Measurements from ENCODE around the gene SLX1A.
"Not testable (repeated sequence)": the region's sequence is repeated elsewhere in the genome, so short reads cannot be mapped to it uniquely, and the experiment has no call there.

Gene SLX1A

DNA sequence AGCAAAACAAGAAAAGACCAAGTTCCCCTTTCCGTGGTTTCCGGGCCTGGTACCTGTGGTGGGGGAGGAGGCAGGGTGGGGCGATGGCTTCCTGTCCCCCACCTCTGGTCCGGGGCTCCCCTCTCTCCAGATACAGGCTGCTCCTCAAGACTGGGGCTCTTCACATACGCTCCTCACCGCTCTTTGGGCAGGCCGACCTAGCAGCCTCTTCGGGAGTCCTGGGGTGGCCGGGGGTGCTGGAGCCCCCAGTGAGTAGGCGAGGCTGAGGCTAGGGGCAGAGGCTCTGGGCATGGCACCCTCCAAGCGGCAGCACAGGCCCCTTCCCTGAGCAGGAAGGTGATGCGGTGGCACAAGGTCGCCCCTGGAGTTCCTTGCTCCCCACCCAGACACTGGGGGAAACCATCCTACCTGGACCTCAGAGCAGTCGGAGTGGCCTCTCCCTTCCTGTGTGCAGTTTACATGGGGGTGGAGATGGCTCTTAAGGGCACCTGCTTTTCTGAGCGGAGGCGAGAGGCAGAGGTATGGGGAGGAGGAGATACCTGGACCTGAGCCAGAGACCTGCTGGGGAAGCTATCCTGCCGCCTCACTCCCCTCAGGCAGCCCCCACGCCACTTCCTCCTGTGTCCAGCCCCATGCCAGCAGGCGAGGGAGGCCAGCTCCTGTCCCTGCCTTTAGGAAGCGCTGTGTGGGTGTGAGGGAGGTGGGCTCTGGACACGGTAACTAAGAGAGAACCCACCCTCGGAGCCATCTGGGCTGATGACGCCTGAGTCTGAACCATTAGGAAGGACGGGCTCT, 9.4 kb upstream of the SLX1A start:
- no peak for DNase-seq (ENCODE audit: low spot score)

DNA sequence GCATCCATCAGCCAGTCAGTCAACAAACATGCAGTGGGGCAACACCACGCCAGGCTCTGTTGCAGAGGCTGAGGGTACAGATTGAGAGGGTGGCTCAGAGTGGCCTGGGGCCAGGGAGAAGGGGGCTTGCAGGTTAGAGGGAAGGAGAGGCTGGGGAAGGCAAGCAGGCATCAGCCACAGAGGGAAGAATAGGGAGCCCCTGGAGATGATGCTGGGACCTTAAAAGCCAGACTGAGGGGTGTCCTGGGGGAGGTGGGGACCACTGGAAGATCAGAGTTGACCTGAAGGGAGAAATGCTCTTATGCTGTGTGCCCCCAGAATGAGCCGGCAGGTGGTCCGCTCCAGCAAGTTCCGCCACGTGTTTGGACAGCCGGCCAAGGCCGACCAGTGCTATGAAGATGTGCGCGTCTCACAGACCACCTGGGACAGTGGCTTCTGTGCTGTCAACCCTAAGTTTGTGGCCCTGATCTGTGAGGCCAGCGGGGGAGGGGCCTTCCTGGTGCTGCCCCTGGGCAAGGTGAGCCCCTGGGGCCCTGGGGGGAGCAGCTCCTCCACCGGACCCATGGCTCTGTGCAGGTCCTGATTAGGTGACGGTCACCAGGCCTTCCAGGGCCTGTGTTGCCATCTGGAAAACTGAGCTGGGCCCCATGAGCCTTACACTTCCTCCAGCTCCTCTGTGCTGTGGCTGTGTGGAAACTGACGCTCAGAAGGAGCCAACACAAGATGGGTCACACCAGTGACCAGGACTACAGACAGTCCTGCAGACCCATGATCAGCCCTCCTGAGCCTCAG, 8.6 kb upstream of the SLX1A start:
- DNase-seq (ENCODE audit: low spot score): no peak

DNA sequence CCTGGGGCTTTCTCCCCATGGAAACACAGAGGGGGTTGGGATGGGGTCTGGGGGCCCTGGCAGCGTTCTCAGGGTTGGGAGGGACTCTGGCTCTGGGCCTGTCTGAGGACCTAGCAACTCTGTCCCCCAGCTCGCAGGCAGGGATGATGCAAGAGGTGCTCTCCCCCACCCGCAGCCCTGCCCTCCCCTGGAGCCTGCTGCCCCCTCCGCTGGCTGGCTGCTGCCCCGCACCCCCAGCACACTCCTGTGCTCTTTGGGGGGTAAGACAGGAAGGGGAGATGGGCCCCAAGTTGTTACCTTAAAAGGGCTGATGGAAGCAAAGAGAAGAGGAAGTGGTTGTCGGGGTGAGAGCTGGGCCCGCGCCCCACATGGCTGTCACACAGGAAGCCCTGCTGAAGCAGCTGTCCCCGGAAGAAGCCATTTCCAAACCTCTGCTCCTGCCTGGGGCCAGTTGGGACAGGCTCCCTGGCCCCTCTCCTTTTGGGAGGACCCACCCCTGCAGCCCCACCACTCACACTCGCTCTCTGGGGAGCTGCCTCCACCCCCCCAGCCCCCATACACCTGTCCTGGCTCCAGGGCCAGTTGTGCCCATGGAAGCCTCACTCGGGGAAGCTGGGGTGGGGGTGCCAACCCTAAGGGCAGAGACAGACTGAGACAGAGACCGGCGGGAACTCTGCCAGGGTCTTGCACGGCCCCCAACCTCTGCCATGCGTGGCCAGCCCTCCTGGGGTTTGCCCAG, 7.8 kb upstream of the SLX1A start:
- no peak for DNase-seq (ENCODE audit: low spot score)

DNA sequence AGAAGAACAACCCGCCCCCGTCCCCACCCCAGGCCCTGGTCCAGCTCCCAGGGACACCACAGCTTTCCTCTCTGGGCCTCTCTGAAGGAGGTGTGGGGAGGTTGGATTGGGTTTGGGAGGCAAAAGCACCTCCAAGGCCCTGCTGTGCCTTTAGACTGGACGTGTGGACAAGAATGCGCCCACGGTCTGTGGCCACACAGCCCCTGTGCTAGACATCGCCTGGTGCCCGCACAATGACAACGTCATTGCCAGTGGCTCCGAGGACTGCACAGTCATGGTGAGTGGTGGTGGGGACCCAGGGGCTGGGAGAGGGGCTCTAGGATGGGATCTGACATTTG, 7.3 kb upstream of the SLX1A start:
- no peak for DNase-seq (ENCODE audit: low spot score)

DNA sequence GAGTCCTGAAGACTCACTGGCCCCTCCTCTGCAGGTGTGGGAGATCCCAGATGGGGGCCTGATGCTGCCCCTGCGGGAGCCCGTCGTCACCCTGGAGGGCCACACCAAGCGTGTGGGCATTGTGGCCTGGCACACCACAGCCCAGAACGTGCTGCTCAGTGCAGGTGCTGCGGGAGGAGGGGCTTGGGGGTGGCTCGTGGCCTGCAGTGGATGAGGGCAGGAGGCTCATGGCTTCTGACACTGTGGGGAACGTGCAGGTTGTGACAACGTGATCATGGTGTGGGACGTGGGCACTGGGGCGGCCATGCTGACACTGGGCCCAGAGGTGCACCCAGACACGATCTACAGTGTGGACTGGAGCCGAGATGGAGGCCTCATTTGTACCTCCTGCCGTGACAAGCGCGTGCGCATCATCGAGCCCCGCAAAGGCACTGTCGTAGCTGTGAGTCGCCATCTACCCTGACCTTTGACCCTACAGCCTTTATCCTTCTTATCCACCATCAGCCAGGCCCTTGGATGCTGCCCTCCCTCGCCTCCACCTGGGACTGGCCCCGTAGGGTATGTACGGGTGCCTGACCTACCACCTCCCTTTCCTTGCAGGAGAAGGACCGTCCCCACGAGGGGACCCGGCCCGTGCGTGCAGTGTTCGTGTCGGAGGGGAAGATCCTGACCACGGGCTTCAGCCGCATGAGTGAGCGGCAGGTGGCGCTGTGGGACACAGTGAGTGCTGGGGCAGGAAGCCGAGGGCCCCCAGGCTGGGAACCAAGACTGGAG, 6.7 kb upstream of the SLX1A start:
- peak; percentile 24 for DNase-seq (ENCODE audit: low spot score)

DNA sequence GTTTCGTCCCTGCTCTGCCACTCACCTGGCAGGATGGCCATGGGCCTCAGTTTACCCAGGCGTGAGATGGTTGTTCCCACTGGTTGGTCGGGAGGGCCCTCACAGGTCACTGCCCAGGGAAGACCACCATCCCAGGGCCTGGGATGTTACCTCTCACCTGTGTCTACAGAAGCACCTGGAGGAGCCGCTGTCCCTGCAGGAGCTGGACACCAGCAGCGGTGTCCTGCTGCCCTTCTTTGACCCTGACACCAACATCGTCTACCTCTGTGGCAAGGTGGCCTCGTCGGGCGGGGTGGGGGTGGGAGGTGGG, 6.2 kb upstream of the SLX1A start:
- no peak for DNase-seq (ENCODE audit: low spot score)

DNA sequence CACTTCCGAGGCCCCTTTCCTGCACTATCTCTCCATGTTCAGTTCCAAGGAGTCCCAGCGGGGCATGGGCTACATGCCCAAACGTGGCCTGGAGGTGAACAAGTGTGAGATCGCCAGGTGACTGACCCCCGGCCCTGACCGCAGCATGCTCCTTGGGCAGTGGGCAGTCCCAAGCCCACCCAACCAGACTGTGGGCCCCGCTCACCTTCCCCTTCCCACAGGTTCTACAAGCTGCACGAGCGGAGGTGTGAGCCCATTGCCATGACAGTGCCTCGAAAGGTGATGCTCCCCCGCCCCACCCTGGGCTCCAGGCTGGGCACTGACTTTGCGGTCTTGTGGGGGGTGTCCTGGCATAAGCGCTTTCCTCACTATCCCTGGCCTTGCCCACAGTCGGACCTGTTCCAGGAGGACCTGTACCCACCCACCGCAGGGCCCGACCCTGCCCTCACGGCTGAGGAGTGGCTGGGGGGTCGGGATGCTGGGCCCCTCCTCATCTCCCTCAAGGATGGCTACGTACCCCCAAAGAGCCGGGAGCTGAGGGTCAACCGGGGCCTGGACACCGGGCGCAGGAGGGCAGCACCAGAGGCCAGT, 5.6 kb upstream of the SLX1A start:
- no peak for DNase-seq (ENCODE audit: low spot score)

DNA sequence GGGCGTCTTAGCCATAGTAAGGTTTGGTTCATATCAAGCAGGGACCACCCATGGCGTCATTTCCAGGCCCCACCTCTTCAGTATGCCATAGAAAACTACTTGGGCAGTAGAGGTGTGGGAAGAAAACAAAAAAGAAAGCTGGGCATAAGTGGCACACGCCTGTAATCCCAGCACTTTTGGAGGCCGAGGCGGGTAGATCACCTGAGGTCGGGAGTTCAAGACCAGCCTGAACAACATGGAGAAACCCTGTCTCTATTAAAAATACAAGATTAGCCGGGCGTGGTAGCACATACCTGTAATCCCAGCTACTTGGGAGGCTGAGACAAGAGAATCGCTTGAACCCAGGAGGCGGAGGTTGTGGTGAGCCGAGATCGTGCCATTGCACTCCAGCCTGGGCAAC, 2.5 kb upstream of the SLX1A start:
- DNase-seq (ENCODE audit: low spot score): not testable (repeated sequence)

DNA sequence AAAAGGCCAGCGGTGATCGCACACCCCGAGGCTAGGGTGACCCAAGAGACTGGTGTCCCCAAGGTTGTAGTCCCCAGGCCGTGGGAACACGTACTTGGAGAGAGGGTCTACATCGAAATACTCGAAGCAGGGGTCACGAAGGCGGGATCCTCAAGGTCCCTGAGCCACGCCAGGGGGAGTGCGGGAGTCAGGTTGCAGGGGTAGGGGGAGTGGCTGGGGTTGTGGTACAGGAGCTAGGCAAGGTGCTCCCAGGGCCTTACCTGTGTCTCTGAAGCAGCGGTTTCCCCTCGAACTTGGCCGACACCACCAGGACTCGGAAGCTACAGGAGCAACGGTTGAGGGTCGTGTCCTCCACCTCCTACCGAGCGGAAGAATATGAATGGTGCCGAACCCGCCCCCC, 577 bp upstream of the SLX1A start:
- not testable (repeated sequence) for DNase-seq (ENCODE audit: low spot score)

DNA sequence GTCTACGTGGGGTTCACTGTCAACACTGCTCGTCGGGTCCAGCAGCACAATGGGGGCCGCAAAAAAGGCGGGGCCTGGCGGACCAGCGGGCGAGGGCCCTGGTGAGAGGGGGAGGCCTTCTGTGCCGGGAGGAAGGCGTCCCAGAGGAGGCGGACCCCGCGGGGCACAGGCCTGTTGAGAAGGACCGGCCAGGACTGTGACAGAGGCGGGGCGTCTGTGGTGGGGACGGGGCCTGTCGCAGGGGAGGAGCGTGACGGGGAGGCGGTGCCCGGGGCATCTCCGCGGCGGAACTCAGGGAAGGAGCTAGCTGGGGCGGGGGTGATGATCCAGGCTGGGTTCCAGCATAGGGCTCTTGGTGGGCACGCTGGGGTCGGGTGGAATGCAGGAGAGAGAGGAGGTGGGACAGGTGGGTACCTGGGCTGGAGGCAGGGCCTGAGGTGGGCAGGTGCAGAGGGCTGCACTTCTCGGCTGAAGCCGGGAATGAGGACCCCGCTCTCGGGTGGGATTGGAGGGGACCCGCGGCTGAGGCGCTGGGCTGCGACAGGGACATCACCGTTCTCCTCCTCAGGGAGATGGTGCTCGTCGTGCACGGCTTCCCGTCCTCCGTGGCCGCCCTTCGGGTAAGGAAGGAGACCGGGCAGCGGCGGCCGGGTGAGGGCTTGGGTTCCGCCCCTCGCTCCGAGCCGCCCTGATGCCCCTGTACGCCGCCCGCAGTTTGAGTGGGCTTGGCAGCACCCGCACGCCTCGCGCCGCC, 674 bp downstream of the SLX1A start:
- DNase-seq (ENCODE audit: low spot score): not testable (repeated sequence)

DNA sequence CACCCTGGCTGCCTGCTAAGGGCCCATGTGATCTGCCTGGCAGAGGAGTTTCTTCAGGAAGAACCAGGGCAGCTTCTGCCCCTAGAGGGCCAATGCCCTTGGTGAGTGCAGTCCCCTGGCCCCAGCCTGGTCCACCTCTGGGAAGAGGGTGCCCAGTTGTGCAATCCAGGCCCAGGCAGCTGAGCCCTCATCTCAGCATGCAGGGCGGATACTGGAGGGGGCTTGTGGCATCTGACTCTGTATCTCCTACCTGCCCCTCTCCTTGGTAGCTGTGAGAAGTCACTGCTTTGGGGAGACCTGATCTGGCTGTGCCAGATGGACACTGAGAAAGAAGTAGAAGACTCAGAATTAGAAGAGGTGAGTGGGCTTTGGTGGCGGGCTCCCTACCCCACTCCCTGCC, 3.3 kb downstream of the SLX1A start:
- not testable (repeated sequence) for DNase-seq (ENCODE audit: low spot score)

DNA sequence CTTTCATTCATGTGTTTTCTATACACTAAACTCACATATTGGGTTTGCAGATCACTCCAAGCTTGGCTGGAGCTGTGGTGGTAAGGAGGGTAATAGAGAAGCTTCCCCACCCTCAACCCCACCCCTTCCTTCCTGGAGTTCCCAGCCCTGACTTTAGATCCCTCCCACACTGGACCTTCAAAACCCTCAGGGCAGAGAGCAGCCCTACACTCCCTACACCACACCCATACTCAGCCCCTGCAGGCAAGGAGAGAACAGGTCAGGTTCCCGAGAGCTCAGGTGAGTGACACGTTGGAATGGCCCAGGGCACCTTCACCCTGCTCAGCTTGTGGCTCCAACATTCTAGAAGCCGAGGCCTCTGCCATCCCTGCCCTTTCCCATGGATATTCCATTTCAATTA, 5.4 kb downstream of the SLX1A start, which contains the start of gene SULT1A3:
SULT1A3 (plus strand) TSS at position 207 of the 400 bp plus-strand sequence. CDS start 1,474 bp downstream, outside the sequence.
- not testable (repeated sequence) for DNase-seq (ENCODE audit: low spot score)

DNA sequence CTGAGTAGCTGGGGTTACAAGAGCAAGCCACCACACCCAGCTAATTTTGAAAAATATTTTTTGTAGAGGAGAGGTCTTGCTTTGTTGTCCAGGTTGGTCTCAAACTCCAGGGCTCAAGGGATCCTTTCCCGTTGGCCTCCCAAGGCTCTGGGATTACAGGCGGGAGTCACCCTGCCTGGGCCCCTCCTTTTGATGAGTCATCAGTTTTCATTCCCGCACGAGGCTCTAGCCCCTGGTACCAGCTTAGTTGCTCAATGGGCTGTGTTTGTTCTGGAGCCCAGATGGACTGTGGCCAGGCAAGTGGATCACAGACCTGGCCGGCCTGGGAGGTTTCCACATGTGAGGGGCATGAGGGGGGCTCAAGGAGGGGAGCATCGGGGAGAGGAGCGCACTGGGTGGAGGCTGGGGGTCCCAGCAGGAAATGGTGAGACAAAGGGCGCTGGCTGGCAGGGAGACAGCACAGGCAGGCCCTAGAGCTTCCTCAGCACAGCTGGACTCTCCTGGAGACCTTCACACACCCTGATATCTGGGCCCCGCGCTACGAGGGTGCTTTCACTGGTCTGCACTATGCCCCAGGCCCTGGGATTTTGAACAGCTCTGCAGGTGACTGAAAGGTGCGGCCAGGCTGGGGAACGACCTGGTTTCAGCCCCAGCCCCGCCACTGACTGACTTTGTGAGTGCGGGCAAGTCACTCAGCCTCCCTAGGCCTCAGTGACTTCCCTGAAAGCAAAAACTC, 6.1 kb downstream of the SLX1A start:
- not testable (repeated sequence) for DNase-seq (ENCODE audit: low spot score)

DNA sequence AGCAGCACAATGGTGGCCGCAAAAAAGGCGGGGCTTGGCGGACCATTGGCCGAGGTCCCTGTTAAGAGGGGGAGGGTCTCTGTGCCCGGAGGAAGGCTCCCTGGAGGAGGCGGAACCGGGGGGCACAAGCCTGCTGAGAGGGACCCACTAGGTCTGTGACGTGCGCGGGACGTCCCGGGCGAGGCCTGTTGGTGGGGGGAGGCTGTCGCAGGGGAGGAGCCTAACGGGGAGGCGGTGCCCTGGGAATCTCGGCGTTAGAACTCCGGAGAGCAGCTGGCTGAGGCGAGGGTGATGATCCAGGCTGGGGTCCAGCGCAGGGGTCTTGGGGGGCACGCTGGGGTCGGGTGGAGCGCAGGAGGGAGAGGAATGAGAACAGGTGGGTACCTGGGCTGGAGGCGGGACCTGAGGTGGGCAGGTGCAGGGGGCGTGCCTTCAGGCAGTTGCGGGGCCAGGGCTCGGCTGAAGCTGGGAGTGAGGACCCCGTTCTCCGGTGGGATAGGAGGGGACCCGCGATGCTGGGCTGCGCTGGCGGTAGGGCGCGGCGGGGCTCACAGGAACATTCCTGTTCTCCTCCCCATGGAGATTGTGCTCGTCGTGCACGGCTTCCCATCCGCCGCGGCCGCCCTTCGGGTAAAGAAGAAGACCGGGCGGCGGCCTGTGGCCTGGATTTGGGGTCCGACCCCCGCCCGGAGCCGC, 12.0 kb downstream of the SLX1A start:
- DNase-seq (ENCODE audit: low spot score): not testable (repeated sequence)

DNA sequence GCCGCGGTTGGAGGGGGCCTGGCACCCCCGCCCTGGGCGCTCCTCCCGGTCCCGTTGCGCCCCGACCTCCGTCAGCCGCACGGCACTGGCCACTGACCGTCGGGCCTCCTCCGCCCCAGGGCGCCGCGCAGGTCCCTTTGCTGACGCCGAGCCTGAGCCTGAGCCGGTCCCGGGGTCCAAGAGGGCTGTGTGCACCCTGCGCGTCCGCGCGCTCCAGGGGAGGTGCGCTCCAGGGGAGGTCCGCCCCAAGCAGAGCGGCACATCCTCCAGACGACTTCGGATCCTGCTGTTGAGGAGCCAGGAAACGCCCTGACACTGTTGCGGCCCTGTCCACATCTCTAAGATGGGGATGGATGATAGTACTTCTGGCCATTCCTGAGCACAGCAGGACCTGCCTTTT, 12.6 kb downstream of the SLX1A start:
- DNase-seq (ENCODE audit: low spot score): not testable (repeated sequence)

DNA sequence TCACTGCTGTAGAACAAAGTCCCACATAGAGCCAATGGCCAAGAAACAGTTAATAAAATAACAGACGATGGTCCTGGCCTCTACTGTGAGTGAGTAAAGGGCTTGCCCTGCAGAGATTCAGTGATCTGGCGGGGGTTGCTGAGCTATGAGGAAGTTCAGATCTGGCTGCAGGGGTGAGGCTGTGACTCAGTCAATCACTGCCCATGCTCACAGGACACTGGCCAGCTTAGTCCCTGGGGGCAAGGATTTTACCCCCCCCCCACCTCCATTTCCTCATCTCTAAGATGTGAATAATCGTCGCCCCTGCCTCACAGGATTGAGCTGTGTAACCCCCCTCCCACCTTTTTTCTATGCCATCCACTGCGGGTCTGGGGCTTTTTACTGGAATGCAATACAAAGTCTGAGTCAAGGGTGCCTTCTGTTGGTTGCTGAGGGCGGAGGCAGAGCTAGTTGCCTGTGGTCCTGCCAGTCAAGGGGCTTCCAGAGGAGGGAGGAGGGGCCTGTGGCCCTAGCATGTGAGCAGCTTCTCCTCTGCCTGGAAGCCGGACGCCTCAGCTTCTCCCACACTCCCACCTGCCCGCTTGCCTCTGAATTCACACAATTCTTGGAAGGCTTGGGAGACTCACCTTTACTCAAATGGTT, 13.5 kb downstream of the SLX1A start:
- not testable (repeated sequence) for DNase-seq (ENCODE audit: low spot score)

DNA sequence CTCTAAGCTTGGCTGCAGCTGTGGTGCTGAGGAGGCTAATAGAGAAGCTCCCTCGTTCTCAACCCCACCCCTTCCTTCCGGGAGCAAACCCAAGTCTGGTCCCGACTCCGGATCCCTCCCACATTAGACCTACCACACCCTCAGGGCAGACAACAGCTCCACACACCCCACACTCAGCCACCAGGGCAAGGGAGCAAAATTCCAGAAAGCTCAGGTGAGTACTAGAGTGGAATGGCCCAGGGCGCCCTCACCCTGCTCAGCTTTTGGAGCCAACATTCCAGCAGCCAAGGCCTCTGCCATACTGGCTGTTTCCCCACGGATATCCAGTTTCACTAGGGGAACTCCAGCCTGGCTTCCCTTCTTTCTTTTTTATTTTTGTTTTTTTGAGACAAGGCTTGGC, 15.4 kb downstream of the SLX1A start:
- DNase-seq (ENCODE audit: low spot score): not testable (repeated sequence)

DNA sequence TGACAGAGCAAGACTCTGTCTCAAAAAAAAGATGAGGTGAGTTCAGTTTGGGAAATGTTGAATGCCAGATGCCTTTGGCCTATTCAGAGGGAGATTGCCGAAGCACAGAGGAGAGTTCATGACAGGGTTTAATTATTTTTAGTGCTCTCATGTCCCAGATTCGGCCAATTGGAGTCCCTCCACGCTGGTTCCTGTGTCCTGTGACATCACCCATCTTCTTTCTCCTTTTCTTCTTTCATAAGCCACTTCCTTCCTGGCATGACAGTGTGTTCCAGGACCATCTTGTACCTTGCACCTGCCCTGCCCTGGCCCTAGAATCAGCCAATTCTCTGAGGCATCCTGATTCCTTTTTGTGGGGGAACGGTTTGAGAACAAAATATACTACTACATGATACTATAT, 17.7 kb downstream of the SLX1A start:
- not testable (repeated sequence) for DNase-seq (ENCODE audit: low spot score)

DNA sequence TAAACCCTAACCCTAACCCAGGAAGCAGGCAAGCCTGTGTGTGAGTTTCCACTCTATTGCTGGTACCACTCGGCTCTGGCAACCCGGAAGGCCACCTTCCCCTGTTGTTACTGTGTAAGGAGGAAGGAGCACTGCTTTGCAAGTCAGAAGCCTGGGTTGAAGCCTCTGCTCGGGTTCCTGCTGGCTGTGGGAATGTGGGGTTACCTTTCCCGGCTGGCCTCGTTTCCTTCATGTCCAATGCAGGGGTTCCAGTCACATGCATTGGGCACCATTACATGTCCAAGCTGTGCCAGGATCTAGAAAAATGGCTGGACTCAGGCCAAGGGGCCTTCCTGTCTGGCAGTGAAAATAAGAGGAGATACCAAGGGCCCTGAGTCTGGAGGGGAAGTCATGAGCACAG, 23.4 kb downstream of the SLX1A start:
- not testable (repeated sequence) for DNase-seq (ENCODE audit: low spot score)
